GM18861 (cell line): Measurements from ENCODE around the gene TIMM23B.
"Not testable (repeated sequence)": the region's sequence is repeated elsewhere in the genome, so short reads cannot be mapped to it uniquely, and the experiment has no call there.

Experiments
- ATAC-seq: cut with Tn5 transposase; IDR thresholded peaks from one replicate; pipeline ENCODE4 v1.9.1; 2021; ENCODE audit not compliant: unreplicated experiment

The TIMM23B gene

GRCh38 chr10:49972094-49972493, 30.2 kb downstream of the TIMM23B start:
- ATAC-seq = not testable (repeated sequence)

GRCh38 chr10:49977756-49978155, 35.9 kb downstream of the TIMM23B start:
- not testable (repeated sequence) for ATAC-seq

GRCh38 chr10:49987207-49987606, 45.4 kb downstream of the TIMM23B start:
- ATAC-seq = not testable (repeated sequence)

GRCh38 chr10:49988376-49988775, 46.5 kb downstream of the TIMM23B start, which contains the start of gene AGAP6:
TSS of gene AGAP6 (plus strand) at chr10:49988406. CDS start at chr10:49988716, 310 bp downstream.
- not testable (repeated sequence) for ATAC-seq

- ATAC-seq = not testable (repeated sequence)
Measured at GRCh38 chr10:49995321-49995720, 53.5 kb downstream of the TIMM23B start.

GRCh38 chr10:50014024-50014423, 72.2 kb downstream of the TIMM23B start:
- ATAC-seq = not testable (repeated sequence)

- not testable (repeated sequence) for ATAC-seq
Measured at GRCh38 chr10:50015596-50016220, 73.9 kb downstream of the TIMM23B start.

GRCh38 chr10:50016926-50017325, 75.1 kb downstream of the TIMM23B start:
- not testable (repeated sequence) for ATAC-seq

- ATAC-seq = not testable (repeated sequence)
Measured at GRCh38 chr10:50017646-50018045, 75.8 kb downstream of the TIMM23B start.

- not testable (repeated sequence) for ATAC-seq
Measured at GRCh38 chr10:50019279-50019678, 77.4 kb downstream of the TIMM23B start.

GRCh38 chr10:50020451-50021024, 78.7 kb downstream of the TIMM23B start:
- not testable (repeated sequence) for ATAC-seq

- ATAC-seq = no peak
Measured at GRCh38 chr10:50021646-50022045, 79.8 kb downstream of the TIMM23B start.
